NCI-H2029 (cell line): ENCODE measurements around the gene IDNK.
A peak's percentile ranks its signal among the peaks of the same experiment; 100 is the strongest.
"Not testable (repeated sequence)": the region's sequence is repeated elsewhere in the genome, so short reads cannot be mapped to it uniquely, and the experiment has no call there.

Experiments
- DNase-seq: peaks from one replicate; lab custom pipeline; 2025; lab: John Stamatoyannopoulos, UW

The IDNK gene

GRCh38 chr9:83622939-83623678 is at the start of gene IDNK:
Gene IDNK (plus strand): TSS chr9:83623143. CDS start chr9:83623172, 29 bp downstream.
- peak; percentile 66 for DNase-seq

- DNase-seq: no peak
Observed at GRCh38 chr9:83574482-83574881, 48.5 kb upstream of the IDNK start.

GRCh38 chr9:83582029-83582428 is 40.9 kb upstream of the IDNK start:
- DNase-seq: no peak

GRCh38 chr9:83583151-83584014 is 39.6 kb upstream of the IDNK start:
- no peak for DNase-seq

GRCh38 chr9:83584995-83585394 is 37.9 kb upstream of the IDNK start:
- no peak for DNase-seq

GRCh38 chr9:83588256-83588655 is 34.7 kb upstream of the IDNK start:
- DNase-seq: no peak

GRCh38 chr9:83596899-83597504 is 25.9 kb upstream of the IDNK start:
- no peak for DNase-seq

- no peak for DNase-seq
Observed at GRCh38 chr9:83598487-83598886, 24.5 kb upstream of the IDNK start.

GRCh38 chr9:83599071-83599470 is 23.9 kb upstream of the IDNK start:
- no peak for DNase-seq

- no peak for DNase-seq
Observed at GRCh38 chr9:83601463-83601862, 21.5 kb upstream of the IDNK start.

- DNase-seq: not testable (repeated sequence)
Observed at GRCh38 chr9:83607620-83608019, 15.3 kb upstream of the IDNK start.

GRCh38 chr9:83613298-83613697 is 9.6 kb upstream of the IDNK start:
- DNase-seq: not testable (repeated sequence)

- no peak for DNase-seq
Observed at GRCh38 chr9:83617299-83617698, 5.6 kb upstream of the IDNK start.

GRCh38 chr9:83620841-83621636 is 1.9 kb upstream of the IDNK start:
- DNase-seq: peak; percentile 9

- DNase-seq: no peak
Observed at GRCh38 chr9:83622433-83622938, 457 bp upstream of the IDNK start.

- DNase-seq: no peak
Observed at GRCh38 chr9:83623679-83624076, 735 bp downstream of the IDNK start.

GRCh38 chr9:83625178-83625577 is 2.2 kb downstream of the IDNK start:
- DNase-seq: no peak

- DNase-seq: no peak
Observed at GRCh38 chr9:83628540-83628939, 5.6 kb downstream of the IDNK start.

GRCh38 chr9:83629433-83630104 is 6.6 kb downstream of the IDNK start:
- DNase-seq: no peak

GRCh38 chr9:83630938-83631457 is 8.1 kb downstream of the IDNK start:
- no peak for DNase-seq

GRCh38 chr9:83633255-83633654 is 10.3 kb downstream of the IDNK start:
- DNase-seq: no peak
